ENCODE data around the gene COX6B1. TPM values are rescaled to one million over a fixed set of nuclear protein-coding genes. Genes with fewer than 3 reads are reported as not detected.

Gene COX6B1
- total and polyA plus RNA-seq, 2 of the 8 experiments (the other 6 are each of a cell fraction or from before 2014, with no cell fraction given): 437 to 1,052 TPM

- Histone ChIP-seq H2AFZ (ENCODE audit: low read length) (no peak overlapping the region), H2BK15ac (ENCODE audit: low read length) (no peak overlapping the region), H3K79me2 (ENCODE audit: control insufficient read depth in 1 of 2, insufficient read depth in 2 of 2, low read length in 2 of 2) (no peaks in the 10 kb centered on the region), H3K27ac (ENCODE audit: low read depth, low read length) (no peak overlapping the region), H2BK12ac (ENCODE audit: low read depth, low read length) (no peak overlapping the region), H3K23ac (ENCODE audit: insufficient read length) (no peak overlapping the region), H2BK120ac (replicated peaks; ENCODE audit: low read depth, low read length) (no peak overlapping the region), H3K4me2 (ENCODE audit: insufficient read depth in 1 of 2, low read depth in 2 of 2, low read length in 2 of 2) (no peak overlapping the region), H3K9me3 (ENCODE audit: insufficient read depth in 2 of 2, low read depth in 1 of 2, low read length in 1 of 2) (peaks cover 5 to 8% of the 10 kb centered on the region in 2 experiments), H3K4me1 (replicated peaks in 1 of 4; ENCODE audit: control insufficient read depth in 3 of 4, insufficient read depth in 4 of 4, low read length in 3 of 4) (no peaks in the 10 kb centered on the region; a peak in 1 of 7 replicates), H4K91ac (replicated peaks; ENCODE audit: insufficient read length, low read length) (no peak overlapping the region), H3K14ac (ENCODE audit: insufficient read length) (no peak overlapping the region), H3K4ac (replicated peaks; ENCODE audit: insufficient read length, low read depth, low read length) (no peak overlapping the region), H4K5ac (ENCODE audit: insufficient read length, low read depth, low read length) (no peak overlapping the region), H2BK5ac (ENCODE audit: low read depth, low read length) (no peak overlapping the region), H3K36me3 (ENCODE audit: control insufficient read depth in 2 of 4, insufficient read depth in 4 of 4, low read length in 3 of 4) (no peaks in the 10 kb centered on the region), H3K79me1 (ENCODE audit: low read depth, low read length) (no peaks in the 10 kb centered on the region), H3K23me2 (ENCODE audit: low read depth, low read length) (peaks cover 3% of the 10 kb centered on the region; the same call in 1 of the 2 replicates), H4K20me1 (replicated peaks in 1 of 2; ENCODE audit: control insufficient read depth in 1 of 2, insufficient read depth in 2 of 2, low read length in 2 of 2) (no peaks in the 10 kb centered on the region), H3K4me3 (ENCODE audit: extremely low read depth in 1 of 4, insufficient read depth in 2 of 4, low read depth in 3 of 4, low read length in 4 of 4) (no peak overlapping the region), H3K18ac (ENCODE audit: extremely low read depth, low read length) (no peak overlapping the region), H3K56ac (replicated peaks; ENCODE audit: insufficient read length, low read depth, low read length) (no peak overlapping the region), H4K8ac (ENCODE audit: extremely low read depth, insufficient read depth, low read length) (no peak overlapping the region), H3K27me3 (replicated peaks in 1 of 4; ENCODE audit: control insufficient read depth in 3 of 4, extremely low read depth in 1 of 4, insufficient read depth in 3 of 4, low read length in 3 of 4) (peaks cover 0 to 3% (median 0%) of the 10 kb centered on the region in 4 experiments; a peak in 1 of 7 replicates), H2BK20ac (ENCODE audit: low read length) (no peak overlapping the region), H2AK5ac (ENCODE audit: low read depth, low read length) (no peak overlapping the region), H3K9ac (replicated peaks in 1 of 4; ENCODE audit: extremely low read depth in 1 of 4, low read depth in 3 of 4, low read length in 3 of 4) (no peak overlapping the region)
- POLR2A ChIA-PET (ENCODE audit: partially characterized antibody): no interaction called here
- CTCF ChIA-PET (ENCODE audit: partially characterized antibody): interaction anchor here (0.7 to 1.3 kb wide), 3 partner anchors 15 to 55 kb away, joined by 3 to 5 read pairs (median 3); no protein-coding TSS in a partner anchor
- 86% methylated on average over 2 of the region's 3 CpGs; no CpG with 5 or more reads in 1 of the 2 experiments for WGBS, 2 experiments (ENCODE audit: extremely low coverage in 1 of 2, insufficient coverage in 1 of 2, insufficient read length in 1 of 2, insufficient replicate concordance in 2 of 2, low coverage in 1 of 2, low lambda C conversion rate in 2 of 2, missing lambda C conversion rate in 1 of 2)
- DNase-seq (ENCODE audit: low read depth in 1 of 2, low spot score in 2 of 2) (no peak), FAIRE-seq (no peak)
- TF ChIP-seq ATF3 (IDR thresholded peaks at IDR 0.05; ENCODE audit: insufficient read depth, low read depth, low read length) (no peak), MAX (IDR thresholded peaks at IDR 0.05) (no peak), SAP30 (IDR thresholded peaks at IDR 0.05; ENCODE audit: insufficient read depth, insufficient replicate concordance, low read length) (no peak), CBX5 (IDR thresholded peaks at IDR 0.05; ENCODE audit: low read depth, low read length) (no peak), KDM5A (IDR thresholded peaks at IDR 0.05; ENCODE audit: low read length) (no peak), CREB1 (IDR thresholded peaks at IDR 0.05) (no peak), NANOG (IDR thresholded peaks at IDR 0.05; ENCODE audit: insufficient read depth, low read depth, low read length, poor library complexity, severe bottlenecking) (no peak), SIN3A (conservative IDR thresholded peaks at IDR 0.05 in 1 of 2, IDR thresholded peaks at IDR 0.05 in 1 of 2; ENCODE audit: low read depth in 1 of 2, low read length in 2 of 2) (no peak), ATF2 (IDR thresholded peaks at IDR 0.05; ENCODE audit: low read length) (no peak), FOSL1 (IDR thresholded peaks at IDR 0.05; ENCODE audit: insufficient read depth, low read depth, low read length) (no peak), BCL11A (IDR thresholded peaks at IDR 0.05; ENCODE audit: low read depth in 2 of 2, low read length in 2 of 2) (no peak)
Measured at GRCh38 chr19:35607661-35608060, 40.5 kb upstream of the COX6B1 start.
